Pancreas (tissue), 10 donors: ENCODE data around the gene POLA2. TPM values are rescaled to one million over a fixed set of nuclear protein-coding genes. Genes with fewer than 3 reads are reported as not detected.
A peak's percentile ranks its signal among the peaks of the same experiment; 100 is the strongest.
"Not testable (repeated sequence)": the region's sequence is repeated elsewhere in the genome, so short reads cannot be mapped to it uniquely, and the experiment has no call there.

Source experiments
- ATAC-seq, 4 donors: fragments of 200-7000 bp; cut with Tn5 transposase; one replicate each; pipeline versions ENCODE4 v1.8.0 to v1.9.1; 2020; ENCODE audit warnings: mild to moderate bottlenecking in 4 of 4, moderate library complexity in 4 of 4
- DNase-seq, 6 donors: peaks; one replicate each; pipeline ENCODE4 v3.0.0-alpha.2; 2020
- FAIRE-seq: peaks from 2 replicates; lab custom pipeline; 2012; peaks lifted over from hg19 to GRCh38; lab: Jason Lieb, UNC
- H3K27ac ChIP-seq, 4 donors: fragments of 200-600 bp; sonication (generic); 1 replicate in 3 of 4; 2 replicates in 1 of 4; pipeline versions ENCODE4 v1.5.0 to v1.8.0; 2020
- H3K27me3 ChIP-seq, 4 donors: fragments of 200-600 bp; one replicate each; pipeline ENCODE4 v1.8.0; 2021
- H3K36me3 ChIP-seq, 3 donors: fragments of 200-600 bp; sonication (generic) in 1 of 3; one replicate each; pipeline versions ENCODE4 v1.5.0 to v1.8.0; 2020 to 2021
- H3K4me1 ChIP-seq, 3 donors: fragments of 200-600 bp; one replicate each; pipeline ENCODE4 v1.8.0; 2021
- H3K4me3 ChIP-seq, 4 donors: fragments of 200-600 bp; sonication (generic) in 2 of 4; one replicate each; pipeline versions ENCODE4 v1.5.0 to v1.8.0; 2020 to 2021
- H3K9me3 ChIP-seq, 4 donors: fragments of 200-600 bp; one replicate each; pipeline ENCODE4 v1.8.0; 2021
- WGBS, 2 donors: extraction: QIAGEN DNeasy Blood & Tissue Kit; methylation state at CpG; one replicate each; pipeline ENCODE4 v1.1.7; 2013; 5-methylcytosine and 5-hydroxymethylcytosine counted together
- intact Hi-C, 3 donors: fragments of 100-400 bp; cut with DNase I; formaldehyde crosslinking; loops; one replicate each; pipeline versions ENCODE4 v1.11.1 to v1.14.2; 2022
- polyA plus RNA-seq, 2 donors: library from polyadenylated mRNA; stranded (reverse); fragments of 200-250 nt; gene quantifications; one replicate each; pipeline ENCODE4 v1.2.3, GENCODE V29; 2013
- total RNA-seq, 6 donors: library from RNA; stranded (reverse); fragmentation: NEBNext Ultra II Directional in 4 of 6; extraction: Animal tissue kit (Norgen Biotek cat#: 25700) in 4 of 6; gene quantifications; one replicate each; pipeline versions ENCODE4 v1.2.1 to v1.2.4, GENCODE V29; 2021 to 2023
- TF ChIP-seq, protein P1 (sequence below), 4 donors: fragments of 200-600 bp; sonication (generic) in 3 of 4; IDR thresholded peaks; one replicate each; pipeline versions ENCODE4 v1.5.0 to v1.8.0; 2021; ENCODE audit warnings: antibody characterized with exemption in 4 of 4
- donor health status: healthy with polysubstance abuse.
- donor health status: DM: no; HTN: no; CAD: no; lungs with moderate emphysema.
- donor health status: DM: no; HTN: no; CAD: no.
- donor health status: control.
- donor health status: control.
- donor health status: Bipolar disorder and iron deficiency.
- donor health status: DM: yes; HTN: yes; CAD: no.
- donor health status: DM: no; HTN: no; CAD: no.
- donor health status: DM: no; HTN: no; CAD: no.
- donor health status: DM: yes; HTN: yes; CAD: no.

Gene POLA2
- total and polyA plus RNA-seq, 8 donors: 3.1 to 7.5 (median 5.6) TPM

DNA sequence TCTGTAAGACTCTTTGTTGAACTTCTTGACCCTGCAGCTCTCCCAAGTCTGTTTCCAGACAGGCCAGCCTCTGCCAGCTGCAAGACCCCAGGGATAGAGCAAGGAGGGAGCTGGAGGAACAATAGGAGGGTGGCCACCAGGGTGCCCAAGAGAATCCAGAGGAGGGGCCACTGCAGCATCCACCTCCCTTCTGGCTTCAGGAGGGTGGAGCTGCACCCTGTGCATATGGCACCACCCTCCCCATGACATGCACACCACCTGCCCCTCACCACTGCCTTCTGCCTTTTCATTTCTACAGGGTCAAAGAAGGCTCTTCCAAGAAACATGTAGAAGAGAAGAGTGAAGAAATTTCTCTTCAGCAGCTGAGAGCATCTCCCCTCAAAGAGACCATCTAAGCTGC lies 20.1 kb upstream of the POLA2 start:
- TF ChIP-seq, protein P1, sequence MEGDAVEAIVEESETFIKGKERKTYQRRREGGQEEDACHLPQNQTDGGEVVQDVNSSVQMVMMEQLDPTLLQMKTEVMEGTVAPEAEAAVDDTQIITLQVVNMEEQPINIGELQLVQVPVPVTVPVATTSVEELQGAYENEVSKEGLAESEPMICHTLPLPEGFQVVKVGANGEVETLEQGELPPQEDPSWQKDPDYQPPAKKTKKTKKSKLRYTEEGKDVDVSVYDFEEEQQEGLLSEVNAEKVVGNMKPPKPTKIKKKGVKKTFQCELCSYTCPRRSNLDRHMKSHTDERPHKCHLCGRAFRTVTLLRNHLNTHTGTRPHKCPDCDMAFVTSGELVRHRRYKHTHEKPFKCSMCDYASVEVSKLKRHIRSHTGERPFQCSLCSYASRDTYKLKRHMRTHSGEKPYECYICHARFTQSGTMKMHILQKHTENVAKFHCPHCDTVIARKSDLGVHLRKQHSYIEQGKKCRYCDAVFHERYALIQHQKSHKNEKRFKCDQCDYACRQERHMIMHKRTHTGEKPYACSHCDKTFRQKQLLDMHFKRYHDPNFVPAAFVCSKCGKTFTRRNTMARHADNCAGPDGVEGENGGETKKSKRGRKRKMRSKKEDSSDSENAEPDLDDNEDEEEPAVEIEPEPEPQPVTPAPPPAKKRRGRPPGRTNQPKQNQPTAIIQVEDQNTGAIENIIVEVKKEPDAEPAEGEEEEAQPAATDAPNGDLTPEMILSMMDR (IDR thresholded peaks at IDR 0.05): no peak
- no peaks in the 10 kb centered on the region for H3K27me3 ChIP-seq
- H3K36me3 ChIP-seq: no peaks in the 10 kb centered on the region
- no peak overlapping the region for H3K4me3 ChIP-seq
- no peaks in the 10 kb centered on the region for H3K9me3 ChIP-seq
- H3K4me1 ChIP-seq: no peaks in the 10 kb centered on the region
- intact Hi-C loops: no loop called here
- FAIRE-seq: no peak
- ATAC-seq: no peak
- no peak for DNase-seq
- H3K27ac ChIP-seq: no peak overlapping the region

DNA sequence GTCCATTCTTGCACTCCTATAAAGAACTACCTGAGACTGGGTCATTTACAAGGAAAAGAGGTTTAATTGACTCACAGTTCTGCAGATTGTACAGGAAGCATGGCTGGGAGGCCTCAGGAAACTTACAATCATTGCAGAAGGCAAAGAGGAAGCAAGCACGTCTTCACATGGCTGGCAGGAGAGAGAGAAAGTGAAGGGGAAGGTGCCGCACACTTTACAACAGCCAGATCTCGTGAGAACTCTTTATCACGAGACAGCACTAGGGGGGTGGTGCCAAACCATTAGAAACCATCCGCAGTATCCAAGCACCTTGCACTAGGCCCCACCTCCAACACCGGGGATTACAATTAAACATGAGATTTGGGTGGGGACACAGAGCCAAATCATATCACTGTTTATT lies 19.4 kb upstream of the POLA2 start:
- Histone ChIP-seq H3K4me3 (no peak overlapping the region), H3K9me3 (no peaks in the 10 kb centered on the region), H3K27ac (no peak overlapping the region), H3K27me3 (no peaks in the 10 kb centered on the region), H3K4me1 (no peaks in the 10 kb centered on the region), H3K36me3 (no peaks in the 10 kb centered on the region)
- ATAC-seq: no peak
- no peak for FAIRE-seq
- TF ChIP-seq, protein P1 (IDR thresholded peaks at IDR 0.05): no peak
- intact Hi-C loops: no loop called here
- DNase-seq: no peak
- WGBS, 2 donors: 85 to 89% methylated on average over 6 of the region's 6 CpGs

- Histone ChIP-seq H3K36me3 (no peaks in the 10 kb centered on the region), H3K4me1 (no peaks in the 10 kb centered on the region), H3K9me3 (no peaks in the 10 kb centered on the region), H3K27me3 (no peaks in the 10 kb centered on the region), H3K27ac (no peak overlapping the region), H3K4me3 (no peak overlapping the region)
- FAIRE-seq: no peak
- WGBS, 2 donors: 73 to 75% methylated on average over 4 of the region's 4 CpGs
- TF ChIP-seq, protein P1 (IDR thresholded peaks at IDR 0.05): no peak
- no peak for ATAC-seq
- intact Hi-C loops: no loop called here
- DNase-seq: no peak
Measured at GRCh38 chr11:65243797-65244196, 18.0 kb upstream of the POLA2 start.

GRCh38 chr11:65245046-65245445 lies 16.7 kb upstream of the POLA2 start:
- H3K9me3 ChIP-seq, DNase-seq, H3K36me3 ChIP-seq, H3K4me1 ChIP-seq, H3K27me3 ChIP-seq, FAIRE-seq, H3K4me3 ChIP-seq, intact Hi-C loops: not testable (repeated sequence)
- 73 to 74% methylated on average over 8 of the region's 8 CpGs for WGBS, 2 donors
- ATAC-seq: peak in 1 of 4 donors; percentile 39
- peak overlapping the region in 1 of 4 donors; percentile 0 for H3K27ac ChIP-seq

DNA sequence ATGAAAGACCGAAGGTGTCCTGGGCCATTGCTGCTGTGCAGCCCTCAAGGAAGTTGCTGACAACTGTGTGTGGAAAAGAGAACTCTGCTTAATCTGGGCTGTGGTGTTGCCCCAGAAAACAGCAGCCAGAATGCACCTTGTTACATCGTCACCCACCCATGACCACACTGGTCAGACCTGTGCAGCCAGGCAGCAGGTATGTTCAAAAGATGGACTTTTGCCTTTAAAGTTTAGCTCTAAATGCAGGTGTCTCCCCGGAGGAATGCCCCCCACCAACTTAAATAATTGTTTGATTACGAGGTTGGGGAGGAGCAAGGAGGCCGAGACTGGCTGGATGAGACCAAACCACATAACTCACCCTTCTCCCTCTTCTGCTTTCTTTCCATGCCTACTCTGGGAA lies 15.3 kb upstream of the POLA2 start:
- WGBS, 2 donors: 69 to 74% methylated on average over 5 of the region's 5 CpGs

GRCh38 chr11:65248184-65248710 lies 13.5 kb upstream of the POLA2 start:
- H3K27me3 ChIP-seq, DNase-seq, H3K4me3 ChIP-seq, FAIRE-seq, intact Hi-C loops, ATAC-seq, H3K36me3 ChIP-seq, H3K4me1 ChIP-seq, H3K27ac ChIP-seq, H3K9me3 ChIP-seq: not testable (repeated sequence)
- WGBS, 2 donors: 77 to 81% methylated on average over 9 of the region's 9 CpGs

More for the DNA sequence above, 15.3 kb upstream of the POLA2 start:
- H3K36me3 ChIP-seq: no peaks in the 10 kb centered on the region
- no peak overlapping the region for H3K27ac ChIP-seq
- TF ChIP-seq, protein P1 (IDR thresholded peaks at IDR 0.05): no peak
- ATAC-seq (no peak), FAIRE-seq (no peak), DNase-seq (no peak)
- H3K9me3 ChIP-seq: no peaks in the 10 kb centered on the region
- no peak overlapping the region for H3K4me3 ChIP-seq
- intact Hi-C loops: no loop called here
- H3K4me1 ChIP-seq: no peaks in the 10 kb centered on the region
- no peaks in the 10 kb centered on the region for H3K27me3 ChIP-seq
